ENCODE data around the gene CMPK2.

Gene CMPK2

DNA sequence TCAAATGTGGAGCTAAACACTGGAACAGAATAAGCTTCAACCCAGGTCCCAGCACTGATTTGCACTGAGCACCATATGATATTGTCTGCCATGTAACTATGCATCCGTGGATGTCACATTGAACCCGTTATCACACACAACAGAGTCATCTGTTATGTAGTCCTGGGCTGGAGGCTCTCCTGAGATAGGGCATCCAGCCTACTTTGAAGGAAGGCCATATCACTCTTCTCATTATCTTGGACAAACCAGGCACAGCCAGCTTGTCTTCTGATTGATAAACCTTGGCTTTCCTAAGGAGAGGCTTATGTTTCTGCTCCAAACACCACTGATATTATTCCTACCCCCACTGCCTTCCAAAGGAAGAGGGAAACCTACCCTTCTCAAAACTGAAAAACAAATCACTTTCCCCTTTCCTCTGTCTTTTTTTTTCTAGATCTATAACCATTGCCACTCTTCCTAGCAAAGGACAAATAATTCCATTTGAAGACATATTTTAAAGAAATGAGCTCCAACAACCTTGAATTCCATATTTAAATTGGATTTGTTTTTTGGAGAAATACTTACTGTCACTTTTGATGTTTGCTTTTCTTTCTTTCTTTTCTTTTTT lies 28.3 kb upstream of the CMPK2 start:
- TF ChIP-seq POLR2AphosphoS5 (IDR thresholded peaks at IDR 0.05; ENCODE audit: low read depth, low read length) = no peak
- TF ChIP-seq FOXP2 (optimal IDR thresholded peaks at IDR 0.05; ENCODE audit: borderline replicate concordance, extremely low read depth, extremely low read length, insufficient read depth) = no peak
- no peak for TF ChIP-seq SIN3A (IDR thresholded peaks at IDR 0.05; ENCODE audit: borderline replicate concordance, insufficient read depth, low read length)
- TF ChIP-seq, protein P1, sequence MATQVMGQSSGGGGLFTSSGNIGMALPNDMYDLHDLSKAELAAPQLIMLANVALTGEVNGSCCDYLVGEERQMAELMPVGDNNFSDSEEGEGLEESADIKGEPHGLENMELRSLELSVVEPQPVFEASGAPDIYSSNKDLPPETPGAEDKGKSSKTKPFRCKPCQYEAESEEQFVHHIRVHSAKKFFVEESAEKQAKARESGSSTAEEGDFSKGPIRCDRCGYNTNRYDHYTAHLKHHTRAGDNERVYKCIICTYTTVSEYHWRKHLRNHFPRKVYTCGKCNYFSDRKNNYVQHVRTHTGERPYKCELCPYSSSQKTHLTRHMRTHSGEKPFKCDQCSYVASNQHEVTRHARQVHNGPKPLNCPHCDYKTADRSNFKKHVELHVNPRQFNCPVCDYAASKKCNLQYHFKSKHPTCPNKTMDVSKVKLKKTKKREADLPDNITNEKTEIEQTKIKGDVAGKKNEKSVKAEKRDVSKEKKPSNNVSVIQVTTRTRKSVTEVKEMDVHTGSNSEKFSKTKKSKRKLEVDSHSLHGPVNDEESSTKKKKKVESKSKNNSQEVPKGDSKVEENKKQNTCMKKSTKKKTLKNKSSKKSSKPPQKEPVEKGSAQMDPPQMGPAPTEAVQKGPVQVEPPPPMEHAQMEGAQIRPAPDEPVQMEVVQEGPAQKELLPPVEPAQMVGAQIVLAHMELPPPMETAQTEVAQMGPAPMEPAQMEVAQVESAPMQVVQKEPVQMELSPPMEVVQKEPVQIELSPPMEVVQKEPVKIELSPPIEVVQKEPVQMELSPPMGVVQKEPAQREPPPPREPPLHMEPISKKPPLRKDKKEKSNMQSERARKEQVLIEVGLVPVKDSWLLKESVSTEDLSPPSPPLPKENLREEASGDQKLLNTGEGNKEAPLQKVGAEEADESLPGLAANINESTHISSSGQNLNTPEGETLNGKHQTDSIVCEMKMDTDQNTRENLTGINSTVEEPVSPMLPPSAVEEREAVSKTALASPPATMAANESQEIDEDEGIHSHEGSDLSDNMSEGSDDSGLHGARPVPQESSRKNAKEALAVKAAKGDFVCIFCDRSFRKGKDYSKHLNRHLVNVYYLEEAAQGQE (IDR thresholded peaks at IDR 0.05; ENCODE audit: insufficient read depth in 1 of 2, low read depth in 2 of 2, low read length in 2 of 2) = no peak
- TF ChIP-seq TAF1 (IDR thresholded peaks at IDR 0.05; ENCODE audit: borderline replicate concordance, insufficient read depth, low read length) = no peak

DNA sequence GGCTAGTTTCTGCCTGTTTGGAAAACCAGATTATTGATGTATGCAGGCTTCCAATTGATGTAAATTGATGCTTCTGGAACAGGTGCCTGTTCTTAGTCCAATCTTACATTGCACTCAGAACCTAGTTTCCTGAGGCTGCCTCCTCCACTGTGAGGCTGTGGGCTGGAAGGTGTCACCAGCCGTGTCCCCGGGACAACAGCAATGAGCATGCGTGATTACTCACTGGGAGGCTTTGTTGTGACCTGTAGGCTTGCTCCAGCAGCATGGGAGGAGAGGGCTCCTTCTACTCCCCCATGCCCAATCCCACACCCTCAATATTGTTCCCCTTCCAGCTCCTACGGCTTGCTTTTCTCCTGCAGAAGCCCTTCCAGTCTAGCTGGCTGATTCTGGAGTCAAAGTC lies 23.0 kb upstream of the CMPK2 start:
- TF ChIP-seq, protein P1 (IDR thresholded peaks at IDR 0.05; ENCODE audit: insufficient read depth in 1 of 2, low read depth in 2 of 2, low read length in 2 of 2) = no peak

DNA sequence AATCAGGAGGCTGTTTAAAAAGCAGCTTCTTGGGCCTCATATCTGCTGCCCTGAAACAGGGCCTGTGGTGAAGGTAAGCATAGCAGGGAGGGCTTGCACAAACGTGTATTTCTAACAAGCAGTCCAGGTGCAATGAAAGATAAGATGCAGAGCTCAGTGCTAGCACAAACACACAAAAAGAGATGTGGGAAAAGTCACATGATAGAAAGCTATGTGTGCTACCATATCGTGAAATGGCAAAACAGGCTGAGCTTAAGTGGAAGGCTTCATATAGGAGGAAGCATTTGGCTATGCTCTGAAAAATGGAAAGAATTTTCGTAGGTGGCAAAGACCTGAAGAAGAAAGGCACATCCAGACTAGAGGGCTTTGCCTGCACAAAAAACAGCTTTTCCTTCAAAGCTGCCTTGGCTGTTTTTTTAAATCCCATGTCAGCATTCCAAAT lies 22.1 kb upstream of the CMPK2 start:
- TF ChIP-seq, protein P1 (IDR thresholded peaks at IDR 0.05; ENCODE audit: insufficient read depth in 1 of 2, low read depth in 2 of 2, low read length in 2 of 2) = no peak
- TF ChIP-seq TAF1 (IDR thresholded peaks at IDR 0.05; ENCODE audit: borderline replicate concordance, insufficient read depth, low read length) = no peak
- TF ChIP-seq FOXP2 (optimal IDR thresholded peaks at IDR 0.05; ENCODE audit: borderline replicate concordance, extremely low read depth, extremely low read length, insufficient read depth) = no peak
- TF ChIP-seq POLR2AphosphoS5 (IDR thresholded peaks at IDR 0.05; ENCODE audit: low read depth, low read length) = no peak
- no peak for TF ChIP-seq SIN3A (IDR thresholded peaks at IDR 0.05; ENCODE audit: borderline replicate concordance, insufficient read depth, low read length)

DNA sequence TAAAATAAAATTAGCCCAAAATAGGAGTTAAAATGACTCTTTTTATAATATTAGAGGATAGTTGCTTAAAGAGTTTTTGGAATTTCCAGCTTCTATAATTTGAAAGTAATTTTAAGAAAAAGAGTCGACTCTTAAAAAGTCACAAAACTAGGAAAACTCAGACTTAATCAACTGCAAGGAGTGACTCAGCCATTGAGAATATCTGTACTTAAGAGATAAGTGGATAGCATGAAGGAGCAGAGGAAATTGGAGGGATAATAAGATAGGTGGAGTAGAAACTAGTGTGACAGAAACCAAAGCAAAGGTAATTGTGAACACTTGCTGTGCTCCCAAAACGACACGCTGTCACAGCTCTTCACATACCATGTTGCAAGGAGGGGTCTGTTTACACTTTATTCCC lies 20.3 kb upstream of the CMPK2 start:
- TF ChIP-seq TAF1 (IDR thresholded peaks at IDR 0.05; ENCODE audit: borderline replicate concordance, insufficient read depth, low read length) (no peak), FOXP2 (optimal IDR thresholded peaks at IDR 0.05; ENCODE audit: borderline replicate concordance, extremely low read depth, extremely low read length, insufficient read depth) (no peak), SIN3A (IDR thresholded peaks at IDR 0.05; ENCODE audit: borderline replicate concordance, insufficient read depth, low read length) (no peak), POLR2AphosphoS5 (IDR thresholded peaks at IDR 0.05; ENCODE audit: low read depth, low read length) (no peak)
- TF ChIP-seq, protein P1 (IDR thresholded peaks at IDR 0.05; ENCODE audit: insufficient read depth in 1 of 2, low read depth in 2 of 2, low read length in 2 of 2) = no peak

DNA sequence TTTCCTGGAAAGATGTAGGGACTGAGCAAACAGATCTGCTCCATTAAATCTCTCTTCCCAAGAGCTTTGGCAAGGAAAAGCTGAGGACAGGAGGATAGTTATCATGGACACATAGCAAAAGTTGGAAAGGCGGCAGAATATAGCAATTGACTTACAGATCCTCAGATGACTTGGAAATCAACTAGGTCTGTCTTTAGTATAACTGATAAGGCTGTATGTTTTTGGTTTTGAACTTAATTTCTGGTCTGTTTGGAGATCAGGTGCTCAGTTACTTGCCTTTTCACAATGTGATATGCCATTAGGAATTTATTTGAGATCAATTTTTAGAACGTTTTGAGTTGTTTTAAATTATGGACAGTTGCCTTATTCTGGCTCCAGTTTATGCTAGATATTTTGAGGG lies 19.8 kb upstream of the CMPK2 start:
- TF ChIP-seq TAF1 (IDR thresholded peaks at IDR 0.05; ENCODE audit: borderline replicate concordance, insufficient read depth, low read length) (no peak), SIN3A (IDR thresholded peaks at IDR 0.05; ENCODE audit: borderline replicate concordance, insufficient read depth, low read length) (no peak), POLR2AphosphoS5 (IDR thresholded peaks at IDR 0.05; ENCODE audit: low read depth, low read length) (no peak), FOXP2 (optimal IDR thresholded peaks at IDR 0.05; ENCODE audit: borderline replicate concordance, extremely low read depth, extremely low read length, insufficient read depth) (no peak)
- TF ChIP-seq, protein P1 (IDR thresholded peaks at IDR 0.05; ENCODE audit: insufficient read depth in 1 of 2, low read depth in 2 of 2, low read length in 2 of 2) = no peak

All from PFSK-1 (cell line).